Measurements from ENCODE around the gene LRRK1.

- no peak for TF ChIP-seq POLR2A (IDR thresholded peaks at IDR 0.05; ENCODE audit: insufficient read depth in 1 of 2, low read depth in 2 of 2, low read length in 2 of 2)
- TF ChIP-seq JUND (CRISPR knock-in tag; IDR thresholded peaks at IDR 0.05) = no peak
- no peak for TF ChIP-seq BRD4 (CRISPR knock-in tag; IDR thresholded peaks at IDR 0.05)
- no peak for TF ChIP-seq ARNTL (CRISPR knock-in tag; IDR thresholded peaks at IDR 0.05)
- TF ChIP-seq ZNF605 (CRISPR knock-in tag; IDR thresholded peaks at IDR 0.05) = no peak
- no peak for TF ChIP-seq NFIC (IDR thresholded peaks at IDR 0.05; ENCODE audit: low read length)
- TF ChIP-seq SAFB2 (CRISPR knock-in tag; IDR thresholded peaks at IDR 0.05; ENCODE audit: borderline replicate concordance, low read depth) = no peak
- no peak for TF ChIP-seq MBNL3 (CRISPR knock-in tag; conservative IDR thresholded peaks at IDR 0.05)
- no peak for TF ChIP-seq POLR2AphosphoS5 (IDR thresholded peaks at IDR 0.05; ENCODE audit: low read depth, low read length)
- no peak for TF ChIP-seq HINFP (CRISPR knock-in tag; IDR thresholded peaks at IDR 0.05; ENCODE audit: low read depth)
These were observed 96.0 kb downstream of the LRRK1 start for GRCh38 chr15:101014921-101015841.
